Mesothelial cell of epicardium (in vitro differentiated cells): ENCODE results near the gene KLF18. TPM values are rescaled to one million over a fixed set of nuclear protein-coding genes. Genes with fewer than 3 reads are reported as not detected.
"Not testable (repeated sequence)": the region's sequence is repeated elsewhere in the genome, so short reads cannot be mapped to it uniquely, and the experiment has no call there.

Source experiments
- DNase-seq, 2 experiments: peaks; one replicate each; pipeline ENCODE4 v3.0.0; 2021; ENCODE audit warnings: low spot score in 2 of 2; ENCODE audit not compliant: unreplicated experiment in 2 of 2
- H3K27ac Mint-ChIP-seq: 2 replicates; pipeline ENCODE4 v1.8.0; 2021; ENCODE audit warnings: mixed read lengths
- H3K27me3 Mint-ChIP-seq: 2 replicates; pipeline ENCODE4 v1.8.0; 2021; ENCODE audit warnings: low read depth, mixed read lengths
- H3K36me3 Mint-ChIP-seq: 2 replicates; pipeline ENCODE4 v1.8.0; 2021; ENCODE audit warnings: mixed read lengths
- H3K4me1 Mint-ChIP-seq: 2 replicates; pipeline ENCODE4 v1.8.0; 2021; ENCODE audit warnings: mixed read lengths
- H3K4me3 Mint-ChIP-seq: 2 replicates; pipeline ENCODE4 v1.8.0; 2021; ENCODE audit warnings: mild to moderate bottlenecking, moderate library complexity, mixed read lengths
- H3K9me3 Mint-ChIP-seq: 2 replicates; pipeline ENCODE4 v1.8.0; 2021; ENCODE audit warnings: mixed read lengths
- CTCF ChIP-seq: fragments of 200-600 bp; sonication (generic); IDR thresholded peaks from one replicate; pipeline ENCODE4 v1.5.0; 2021; ENCODE audit warnings: antibody characterized with exemption; ENCODE audit not compliant: unreplicated experiment
- total RNA-seq: library from RNA; stranded (reverse); gene quantifications from 3 replicates; pipeline ENCODE4 v1.2.1, GENCODE V29; 2021

KLF18 gene
- total RNA-seq, 1 donor from 2014 or later, result not detected

- H3K36me3 Mint-ChIP-seq, result no peaks in the 10 kb centered on the region
- no peak within 1 kb of the TSS for H3K27ac Mint-ChIP-seq
- H3K4me3 Mint-ChIP-seq, result no peak within 1 kb of the TSS
- peaks cover 32% of the 10 kb centered on the region for H3K27me3 Mint-ChIP-seq
- no peaks in the 10 kb centered on the region for H3K4me1 Mint-ChIP-seq
- H3K9me3 Mint-ChIP-seq, result no peaks in the 10 kb centered on the region
- DNase-seq, result no peak
- no peak for TF ChIP-seq CTCF
These were observed 22.7 kb downstream of the KLF18 start, which contains the start of gene KLF17 for GRCh38 chr1:44118682-44119081. Gene KLF17, plus strand, starts transcription at chr1:44118821. Its CDS starts 87 bp downstream, at chr1:44118908.

GRCh38 chr1:44117272-44117671 lies 24.2 kb downstream of the KLF18 start:
- not testable (repeated sequence) for H3K4me3 Mint-ChIP-seq, DNase-seq, H3K27ac Mint-ChIP-seq, H3K4me1 Mint-ChIP-seq, H3K9me3 Mint-ChIP-seq, H3K36me3 Mint-ChIP-seq
- peaks cover 23% of the 10 kb centered on the region for H3K27me3 Mint-ChIP-seq

- H3K36me3 Mint-ChIP-seq, result no peaks in the 10 kb centered on the region
- no peak overlapping the region for H3K4me3 Mint-ChIP-seq
- no peak overlapping the region for H3K27ac Mint-ChIP-seq
- TF ChIP-seq CTCF, result no peak
- no peaks in the 10 kb centered on the region for H3K9me3 Mint-ChIP-seq
- peaks cover 1% of the 10 kb centered on the region for H3K27me3 Mint-ChIP-seq
- H3K4me1 Mint-ChIP-seq, result no peaks in the 10 kb centered on the region
- no peak for DNase-seq
These were observed 27.3 kb downstream of the KLF18 start for GRCh38 chr1:44114098-44114497.

- no peak for TF ChIP-seq CTCF
- peaks cover 4% of the 10 kb centered on the region for H3K27me3 Mint-ChIP-seq
- H3K9me3 Mint-ChIP-seq, result no peaks in the 10 kb centered on the region
- no peaks in the 10 kb centered on the region for H3K4me1 Mint-ChIP-seq
- no peak for DNase-seq
- no peaks in the 10 kb centered on the region for H3K36me3 Mint-ChIP-seq
- H3K27ac Mint-ChIP-seq, result no peak overlapping the region
- no peak overlapping the region for H3K4me3 Mint-ChIP-seq
These were observed 28.3 kb downstream of the KLF18 start for GRCh38 chr1:44113095-44113609.

GRCh38 chr1:44112486-44112885 lies 28.9 kb downstream of the KLF18 start:
- Mint-ChIP-seq H3K9me3 (no peaks in the 10 kb centered on the region), H3K27me3 (peaks cover 9% of the 10 kb centered on the region), H3K36me3 (no peaks in the 10 kb centered on the region), H3K27ac (no peak overlapping the region), H3K4me3 (no peak overlapping the region), H3K4me1 (no peaks in the 10 kb centered on the region)
- DNase-seq, result no peak
- no peak for TF ChIP-seq CTCF

GRCh38 chr1:44111861-44112260 lies 29.6 kb downstream of the KLF18 start:
- Mint-ChIP-seq H3K9me3 (no peaks in the 10 kb centered on the region), H3K4me1 (no peaks in the 10 kb centered on the region), H3K4me3 (no peak overlapping the region), H3K27ac (no peak overlapping the region), H3K27me3 (peaks cover 10% of the 10 kb centered on the region), H3K36me3 (no peaks in the 10 kb centered on the region)
- no peak for DNase-seq
- no peak for TF ChIP-seq CTCF
